ENCODE results near the gene PRELP.

Gene PRELP

DNA sequence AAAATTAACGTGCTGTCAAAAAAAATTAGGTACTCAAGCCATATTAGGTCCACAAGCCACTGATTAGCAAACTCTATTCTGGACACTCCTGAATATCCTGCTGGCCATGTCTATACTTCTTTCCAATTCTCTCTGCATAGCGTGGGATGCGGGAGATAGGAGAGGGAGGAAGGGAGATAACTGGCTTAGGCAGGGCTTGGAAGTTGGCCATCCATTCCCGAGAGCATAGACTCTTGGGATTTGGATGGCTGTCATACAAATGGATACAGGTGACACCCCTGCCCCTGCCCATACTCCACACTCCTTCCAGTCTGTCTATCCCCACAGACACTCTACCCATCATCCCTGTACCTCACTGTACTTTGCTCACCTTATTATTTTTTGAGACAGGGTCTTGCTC lies 2.3 kb upstream of the PRELP start:
- Histone ChIP-seq H3K36me3 (ENCODE audit: control insufficient read depth, insufficient read depth, low read length) (no peaks in the 10 kb centered on the region), H3K27ac (ENCODE audit: insufficient read depth, low read depth, low read length, poor library complexity, severe bottlenecking) (no peak overlapping the region), H3K27me3 (ENCODE audit: control insufficient read depth, insufficient read depth, low read length, poor library complexity, severe bottlenecking) (no peaks in the 10 kb centered on the region), H3K4me1 (ENCODE audit: control insufficient read depth, insufficient read depth, low read length) (peaks cover 20% of the 10 kb centered on the region), H3K4me3 (ENCODE audit: insufficient read depth, low read depth, low read length) (no peak overlapping the region), H3K9me3 (ENCODE audit: control insufficient read depth, low read length) (no peaks in the 10 kb centered on the region)
- WGBS, 2 experiments = 94 to 98% methylated on average over 4 of the region's 4 CpGs

DNA sequence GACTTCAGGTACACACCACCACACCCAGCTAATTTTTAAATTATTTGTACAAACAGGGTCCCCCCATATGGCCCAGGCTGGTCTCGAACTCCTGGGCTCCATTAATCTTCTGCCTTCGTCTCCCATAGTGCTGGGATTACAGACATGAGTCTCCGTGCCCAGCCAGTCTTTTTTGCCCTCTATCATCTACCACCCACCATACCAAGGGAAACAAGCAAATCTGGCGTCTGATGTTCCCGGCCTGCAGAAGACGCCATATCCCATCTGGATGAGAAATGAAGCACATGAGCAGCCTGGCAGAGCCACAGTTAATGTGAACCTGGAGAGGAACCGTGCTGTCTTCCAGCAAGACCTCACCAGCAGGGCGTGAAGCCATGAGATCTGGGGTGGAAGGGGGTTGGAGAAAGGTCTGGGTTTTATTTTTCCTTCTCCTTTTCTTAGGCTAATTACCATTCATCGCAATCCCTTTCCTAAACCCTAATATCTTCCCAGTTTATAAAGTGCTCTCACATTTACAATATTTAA lies 1.8 kb upstream of the PRELP start:
- H3K27ac ChIP-seq (ENCODE audit: insufficient read depth, low read depth, low read length, poor library complexity, severe bottlenecking) = no peak overlapping the region
- H3K4me1 ChIP-seq (ENCODE audit: control insufficient read depth, insufficient read depth, low read length) = peaks cover 24% of the 10 kb centered on the region
- H3K9me3 ChIP-seq (ENCODE audit: control insufficient read depth, low read length) = no peaks in the 10 kb centered on the region
- H3K27me3 ChIP-seq (ENCODE audit: control insufficient read depth, insufficient read depth, low read length, poor library complexity, severe bottlenecking) = no peaks in the 10 kb centered on the region
- no peak overlapping the region for H3K4me3 ChIP-seq (ENCODE audit: insufficient read depth, low read depth, low read length)
- no peaks in the 10 kb centered on the region for H3K36me3 ChIP-seq (ENCODE audit: control insufficient read depth, insufficient read depth, low read length)
- 91 to 94% methylated on average over 9 of the region's 9 CpGs for WGBS, 2 experiments

DNA sequence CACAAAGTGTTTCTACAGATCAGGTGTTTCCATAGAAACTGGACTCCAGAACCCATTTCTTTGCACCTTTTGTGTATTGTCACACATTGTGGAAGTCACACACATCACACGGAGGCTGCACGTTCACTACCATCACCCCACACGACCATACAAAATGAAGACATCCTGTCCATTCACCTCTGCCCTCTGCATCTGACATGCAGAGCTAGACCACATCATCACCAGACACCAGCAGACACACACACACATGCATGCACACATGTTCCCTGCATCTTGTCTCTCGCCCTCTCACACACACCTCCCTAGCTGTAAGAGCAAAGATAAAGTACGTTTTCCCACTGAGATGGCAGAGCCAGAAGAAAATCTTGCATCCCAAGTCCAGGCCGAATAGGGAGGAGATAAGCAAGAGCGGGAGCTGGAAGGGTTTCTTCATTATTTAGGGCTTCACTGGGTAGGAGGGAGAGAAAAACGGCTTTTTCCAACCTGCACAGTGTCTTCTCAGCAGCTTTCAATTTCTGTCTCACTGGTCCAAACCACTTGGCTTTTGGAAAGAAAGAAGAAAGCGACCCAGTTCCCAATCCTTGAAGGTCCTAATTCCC lies 709 bp downstream of the PRELP start:
- 80 to 83% methylated on average over 9 of the region's 9 CpGs for WGBS, 2 experiments
- Histone ChIP-seq H3K27ac (ENCODE audit: insufficient read depth, low read depth, low read length, poor library complexity, severe bottlenecking) (no peak overlapping the region), H3K27me3 (ENCODE audit: control insufficient read depth, insufficient read depth, low read length, poor library complexity, severe bottlenecking) (no peaks in the 10 kb centered on the region), H3K4me1 (ENCODE audit: control insufficient read depth, insufficient read depth, low read length) (peaks cover 39% of the 10 kb centered on the region), H3K36me3 (ENCODE audit: control insufficient read depth, insufficient read depth, low read length) (no peaks in the 10 kb centered on the region), H3K9me3 (ENCODE audit: control insufficient read depth, low read length) (no peaks in the 10 kb centered on the region), H3K4me3 (ENCODE audit: insufficient read depth, low read depth, low read length) (no peak overlapping the region)

DNA sequence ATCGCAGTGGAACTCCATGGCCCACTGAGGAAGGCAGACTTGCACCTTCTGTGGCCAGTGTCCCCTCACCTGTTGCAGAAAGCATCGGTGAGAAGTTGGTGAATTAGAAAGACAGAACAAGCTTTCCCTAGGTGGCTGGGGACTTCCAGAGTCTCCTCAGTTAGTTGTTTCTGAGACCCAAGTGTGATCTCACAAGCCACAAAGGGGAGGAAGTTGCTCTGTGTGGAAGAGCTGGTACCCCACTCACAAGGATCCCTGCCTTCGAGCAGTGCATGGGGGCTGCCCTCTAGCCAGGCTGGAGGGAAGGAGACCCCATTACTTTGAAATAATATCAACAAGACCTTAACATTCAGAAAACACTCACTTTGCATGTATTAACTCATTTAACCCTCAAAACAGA lies 2.1 kb downstream of the PRELP start:
- Histone ChIP-seq H3K36me3 (ENCODE audit: control insufficient read depth, insufficient read depth, low read length) (no peaks in the 10 kb centered on the region), H3K27me3 (ENCODE audit: control insufficient read depth, insufficient read depth, low read length, poor library complexity, severe bottlenecking) (no peaks in the 10 kb centered on the region), H3K4me1 (ENCODE audit: control insufficient read depth, insufficient read depth, low read length) (peaks cover 39% of the 10 kb centered on the region), H3K27ac (ENCODE audit: insufficient read depth, low read depth, low read length, poor library complexity, severe bottlenecking) (peak overlapping the region; percentile 16), H3K4me3 (ENCODE audit: insufficient read depth, low read depth, low read length) (no peak overlapping the region), H3K9me3 (ENCODE audit: control insufficient read depth, low read length) (no peaks in the 10 kb centered on the region)
- WGBS, 2 experiments = 92 to 96% methylated on average over 3 of the region's 3 CpGs

DNA sequence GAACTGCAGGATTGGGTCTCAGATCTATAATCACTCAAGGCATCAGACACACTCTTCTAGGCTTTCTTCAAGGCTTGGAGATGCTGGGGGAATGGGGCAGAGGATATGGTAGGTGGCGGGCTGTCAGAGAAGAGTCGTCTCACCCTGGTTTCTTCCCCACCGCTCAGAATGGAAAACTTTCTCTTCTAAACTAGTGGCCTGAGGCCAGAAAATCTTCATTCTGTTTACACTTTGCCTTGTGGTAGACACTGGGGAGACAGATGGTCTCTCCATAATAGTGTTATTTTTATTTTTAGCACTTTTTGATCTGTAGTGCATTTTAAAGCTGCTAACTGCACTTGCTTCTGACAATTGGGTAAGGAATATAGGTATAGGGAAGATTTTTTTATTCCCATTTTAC lies 2.6 kb downstream of the PRELP start:
- H3K36me3 ChIP-seq (ENCODE audit: control insufficient read depth, insufficient read depth, low read length) = no peaks in the 10 kb centered on the region
- H3K4me1 ChIP-seq (ENCODE audit: control insufficient read depth, insufficient read depth, low read length) = peaks cover 39% of the 10 kb centered on the region
- 92 to 94% methylated on average over 3 of the region's 3 CpGs for WGBS, 2 experiments
- H3K4me3 ChIP-seq (ENCODE audit: insufficient read depth, low read depth, low read length) = no peak overlapping the region
- H3K27me3 ChIP-seq (ENCODE audit: control insufficient read depth, insufficient read depth, low read length, poor library complexity, severe bottlenecking) = no peaks in the 10 kb centered on the region
- no peaks in the 10 kb centered on the region for H3K9me3 ChIP-seq (ENCODE audit: control insufficient read depth, low read length)
- no peak overlapping the region for H3K27ac ChIP-seq (ENCODE audit: insufficient read depth, low read depth, low read length, poor library complexity, severe bottlenecking)

DNA sequence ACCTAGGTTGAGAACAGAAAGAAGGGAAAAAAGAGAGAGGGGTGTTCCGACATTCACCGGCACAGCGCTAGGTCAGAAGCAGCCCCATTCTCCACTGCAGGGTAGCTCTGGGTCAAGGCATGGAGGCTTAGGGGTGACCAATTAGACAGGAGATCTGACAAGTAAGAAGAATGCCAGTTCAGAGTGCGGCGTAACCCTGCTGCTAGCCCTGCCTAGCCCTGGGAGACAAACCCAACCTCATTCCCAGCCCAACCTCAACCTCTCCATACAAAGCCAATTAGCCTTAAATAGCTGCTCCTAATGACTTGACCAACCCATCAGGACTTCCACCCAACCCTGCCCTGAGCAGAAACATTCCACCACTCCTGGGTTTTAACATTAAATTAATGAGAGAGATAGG lies 3.4 kb downstream of the PRELP start:
- peaks cover 39% of the 10 kb centered on the region for H3K4me1 ChIP-seq (ENCODE audit: control insufficient read depth, insufficient read depth, low read length)
- no peak overlapping the region for H3K27ac ChIP-seq (ENCODE audit: insufficient read depth, low read depth, low read length, poor library complexity, severe bottlenecking)
- H3K27me3 ChIP-seq (ENCODE audit: control insufficient read depth, insufficient read depth, low read length, poor library complexity, severe bottlenecking) = no peaks in the 10 kb centered on the region
- WGBS, 2 experiments = 85% methylated on average over 5 of the region's 5 CpGs
- H3K9me3 ChIP-seq (ENCODE audit: control insufficient read depth, low read length) = no peaks in the 10 kb centered on the region
- H3K4me3 ChIP-seq (ENCODE audit: insufficient read depth, low read depth, low read length) = no peak overlapping the region
- no peaks in the 10 kb centered on the region for H3K36me3 ChIP-seq (ENCODE audit: control insufficient read depth, insufficient read depth, low read length)

DNA sequence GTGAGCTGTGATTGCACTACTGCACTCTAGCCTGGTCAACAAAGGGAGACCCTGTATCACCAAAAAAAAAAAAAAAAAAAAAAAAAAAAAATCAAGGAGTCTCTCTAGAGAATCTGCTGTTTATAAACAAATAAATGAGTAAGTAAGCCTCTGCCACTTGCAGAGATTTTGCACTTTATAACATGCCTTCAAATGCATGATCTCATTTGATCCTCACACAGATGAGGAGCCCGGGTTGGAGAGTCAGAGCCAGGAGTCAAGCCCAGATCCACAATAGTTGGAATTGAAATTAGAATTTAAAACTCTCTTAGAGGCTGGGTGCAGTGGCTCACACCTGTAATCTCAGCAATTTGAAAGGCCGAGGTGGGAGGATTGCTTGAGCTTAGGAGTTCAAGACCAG lies 4.0 kb downstream of the PRELP start:
- 82 to 96% methylated on average over 2 of the region's 2 CpGs for WGBS, 2 experiments

DNA sequence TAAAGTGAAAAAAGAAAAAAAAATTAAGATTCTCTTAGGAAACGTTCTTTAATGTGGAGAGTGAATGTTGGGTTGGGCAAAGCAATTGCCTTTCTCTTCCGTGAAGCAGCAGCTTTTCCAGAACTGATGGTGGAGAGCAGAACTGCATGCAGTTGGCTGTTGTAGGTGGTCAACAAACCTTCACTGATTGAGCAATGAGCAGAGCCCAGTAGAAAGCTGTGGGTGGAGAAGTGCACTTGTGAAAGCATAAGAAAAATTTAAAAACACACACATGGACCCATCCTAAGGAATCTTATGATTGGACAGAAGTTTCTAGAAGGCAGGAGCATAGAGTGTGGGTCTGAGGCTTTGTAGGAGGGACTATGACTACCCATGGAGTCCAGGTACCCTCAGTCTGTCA lies 4.5 kb downstream of the PRELP start:
- WGBS, 2 experiments = 88 to 90% methylated on average over 2 of the region's 2 CpGs
- no peaks in the 10 kb centered on the region for H3K27me3 ChIP-seq (ENCODE audit: control insufficient read depth, insufficient read depth, low read length, poor library complexity, severe bottlenecking)
- H3K9me3 ChIP-seq (ENCODE audit: control insufficient read depth, low read length) = no peaks in the 10 kb centered on the region
- no peaks in the 10 kb centered on the region for H3K36me3 ChIP-seq (ENCODE audit: control insufficient read depth, insufficient read depth, low read length)
- H3K4me1 ChIP-seq (ENCODE audit: control insufficient read depth, insufficient read depth, low read length) = peaks cover 37% of the 10 kb centered on the region
- no peak overlapping the region for H3K27ac ChIP-seq (ENCODE audit: insufficient read depth, low read depth, low read length, poor library complexity, severe bottlenecking)
- H3K4me3 ChIP-seq (ENCODE audit: insufficient read depth, low read depth, low read length) = no peak overlapping the region

More for the DNA sequence above, 4.0 kb downstream of the PRELP start:
- no peaks in the 10 kb centered on the region for H3K27me3 ChIP-seq (ENCODE audit: control insufficient read depth, insufficient read depth, low read length, poor library complexity, severe bottlenecking)
- H3K27ac ChIP-seq (ENCODE audit: insufficient read depth, low read depth, low read length, poor library complexity, severe bottlenecking) = no peak overlapping the region
- no peaks in the 10 kb centered on the region for H3K9me3 ChIP-seq (ENCODE audit: control insufficient read depth, low read length)
- H3K36me3 ChIP-seq (ENCODE audit: control insufficient read depth, insufficient read depth, low read length) = no peaks in the 10 kb centered on the region
- H3K4me3 ChIP-seq (ENCODE audit: insufficient read depth, low read depth, low read length) = no peak overlapping the region
- peaks cover 39% of the 10 kb centered on the region for H3K4me1 ChIP-seq (ENCODE audit: control insufficient read depth, insufficient read depth, low read length)

DNA sequence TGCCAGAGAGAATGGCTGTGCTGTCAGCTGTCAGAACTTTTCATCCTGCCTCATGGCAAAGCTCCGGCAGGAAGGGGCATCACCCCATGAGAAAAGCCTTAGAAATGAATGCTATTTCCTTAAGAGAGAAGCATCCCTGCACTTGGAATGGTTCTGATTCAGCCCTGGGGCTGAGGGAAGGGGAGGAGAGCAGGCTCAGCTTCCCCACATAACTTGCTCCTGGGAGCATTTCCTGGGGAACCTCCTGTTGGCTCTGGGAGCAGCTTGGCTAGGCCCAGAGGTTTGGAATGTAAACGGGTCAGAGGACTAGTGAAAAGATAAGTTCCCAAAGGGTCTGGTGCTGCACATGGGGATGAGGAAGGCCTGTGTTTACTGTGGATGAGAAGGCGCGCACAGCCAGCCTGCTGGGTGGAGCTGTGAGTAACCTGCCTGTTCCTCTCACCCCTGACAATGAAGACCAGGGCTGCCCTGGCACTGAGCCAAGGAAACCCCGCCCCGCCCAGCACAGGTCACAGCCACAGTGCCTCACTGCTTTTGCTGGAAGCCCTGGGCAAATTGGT lies 5.0 kb downstream of the PRELP start:
- 65 to 67% methylated on average over 6 of the region's 6 CpGs for WGBS, 2 experiments
- Histone ChIP-seq H3K36me3 (ENCODE audit: control insufficient read depth, insufficient read depth, low read length) (no peaks in the 10 kb centered on the region), H3K4me3 (ENCODE audit: insufficient read depth, low read depth, low read length) (no peak overlapping the region), H3K27me3 (ENCODE audit: control insufficient read depth, insufficient read depth, low read length, poor library complexity, severe bottlenecking) (no peaks in the 10 kb centered on the region), H3K4me1 (ENCODE audit: control insufficient read depth, insufficient read depth, low read length) (peaks cover 35% of the 10 kb centered on the region), H3K27ac (ENCODE audit: insufficient read depth, low read depth, low read length, poor library complexity, severe bottlenecking) (no peak overlapping the region), H3K9me3 (ENCODE audit: control insufficient read depth, low read length) (no peaks in the 10 kb centered on the region)

DNA sequence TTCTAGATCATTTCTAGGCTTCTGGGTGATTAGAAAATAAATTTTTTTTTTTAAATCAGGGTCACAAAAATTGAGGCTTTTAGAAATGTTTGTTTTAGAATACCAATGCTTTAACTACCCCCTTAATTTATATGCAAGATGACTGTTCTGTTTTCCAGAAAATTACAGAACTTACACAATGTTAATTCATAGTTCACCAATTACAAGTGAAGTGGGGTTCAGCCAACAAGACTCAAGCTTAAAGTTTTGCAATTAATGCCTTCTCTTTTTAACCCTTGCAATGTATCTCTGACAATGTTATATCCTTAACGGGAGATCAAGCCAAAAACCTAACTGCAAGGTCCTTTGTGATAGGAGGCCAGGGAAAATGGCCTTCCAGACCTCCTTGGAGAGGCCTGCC lies 5.6 kb downstream of the PRELP start:
- H3K27ac ChIP-seq (ENCODE audit: insufficient read depth, low read depth, low read length, poor library complexity, severe bottlenecking) = no peak overlapping the region
- 76 to 82% methylated on average over 1 of the region's 1 CpG for WGBS, 2 experiments
- H3K27me3 ChIP-seq (ENCODE audit: control insufficient read depth, insufficient read depth, low read length, poor library complexity, severe bottlenecking) = no peaks in the 10 kb centered on the region
- peaks cover 33% of the 10 kb centered on the region for H3K4me1 ChIP-seq (ENCODE audit: control insufficient read depth, insufficient read depth, low read length)
- H3K4me3 ChIP-seq (ENCODE audit: insufficient read depth, low read depth, low read length) = no peak overlapping the region
- H3K36me3 ChIP-seq (ENCODE audit: control insufficient read depth, insufficient read depth, low read length) = no peaks in the 10 kb centered on the region
- H3K9me3 ChIP-seq (ENCODE audit: control insufficient read depth, low read length) = no peaks in the 10 kb centered on the region

Measured in ectodermal cell (in vitro differentiated cells).